ENCODE data around the gene UBE2M. TPM values are rescaled to one million over a fixed set of nuclear protein-coding genes. Genes with fewer than 3 reads are reported as not detected.

UBE2M gene
- total RNA-seq, 1 experiment from 2014 or later: 243 TPM

DNA sequence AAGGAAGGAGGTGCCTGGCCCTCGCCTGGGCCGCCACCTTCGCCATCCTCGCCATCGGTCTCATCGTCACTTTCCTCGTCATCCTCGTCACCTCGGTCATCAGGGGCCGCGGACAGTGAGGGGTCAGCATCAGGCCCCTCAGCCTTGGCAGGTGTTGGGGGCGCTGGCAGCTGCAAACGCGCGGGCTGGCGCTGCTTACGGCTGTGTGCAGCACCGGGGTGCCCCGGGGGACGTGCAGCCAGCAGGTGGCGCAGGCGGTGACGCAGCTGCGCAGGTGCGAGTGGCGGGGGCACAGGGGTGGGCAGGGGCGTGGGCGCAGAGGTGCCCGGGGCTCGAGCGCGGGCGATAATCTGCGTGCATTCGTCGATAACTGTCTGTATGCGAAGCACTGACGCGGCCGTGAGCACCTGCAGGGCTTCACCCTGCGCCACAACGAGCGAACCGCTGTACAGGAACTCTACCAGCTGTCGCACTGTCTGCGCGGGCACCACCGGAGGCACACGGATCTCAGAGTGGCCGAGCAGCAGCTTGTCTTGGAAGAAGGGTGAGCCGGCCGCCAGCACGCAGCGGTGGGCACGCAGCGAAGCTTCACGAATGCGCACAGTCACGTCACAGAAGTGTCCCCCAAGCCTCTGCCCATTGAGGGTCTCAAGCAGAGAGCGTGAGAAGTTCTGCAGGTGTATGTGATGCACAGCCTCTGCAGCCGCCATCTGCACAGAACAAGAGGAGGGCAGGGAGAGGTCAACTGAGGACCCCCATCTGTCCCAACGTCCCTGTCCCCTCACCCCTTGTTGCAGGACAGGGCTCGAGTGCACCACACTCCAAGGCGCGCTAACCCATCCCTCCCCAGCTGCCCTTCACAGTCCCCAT is 41.2 kb downstream of the UBE2M start:
- no peak overlapping the region for H2AFZ ChIP-seq (ENCODE audit: low read length)
- no peak overlapping the region for H3K4me3 ChIP-seq (ENCODE audit: low read length)
- H3K4me1 ChIP-seq (ENCODE audit: insufficient read depth, low read length): peaks cover 16% of the 10 kb centered on the region
- H3K36me3 ChIP-seq (ENCODE audit: low read depth, low read length): peaks cover 17% of the 10 kb centered on the region
- TF ChIP-seq, protein P1, sequence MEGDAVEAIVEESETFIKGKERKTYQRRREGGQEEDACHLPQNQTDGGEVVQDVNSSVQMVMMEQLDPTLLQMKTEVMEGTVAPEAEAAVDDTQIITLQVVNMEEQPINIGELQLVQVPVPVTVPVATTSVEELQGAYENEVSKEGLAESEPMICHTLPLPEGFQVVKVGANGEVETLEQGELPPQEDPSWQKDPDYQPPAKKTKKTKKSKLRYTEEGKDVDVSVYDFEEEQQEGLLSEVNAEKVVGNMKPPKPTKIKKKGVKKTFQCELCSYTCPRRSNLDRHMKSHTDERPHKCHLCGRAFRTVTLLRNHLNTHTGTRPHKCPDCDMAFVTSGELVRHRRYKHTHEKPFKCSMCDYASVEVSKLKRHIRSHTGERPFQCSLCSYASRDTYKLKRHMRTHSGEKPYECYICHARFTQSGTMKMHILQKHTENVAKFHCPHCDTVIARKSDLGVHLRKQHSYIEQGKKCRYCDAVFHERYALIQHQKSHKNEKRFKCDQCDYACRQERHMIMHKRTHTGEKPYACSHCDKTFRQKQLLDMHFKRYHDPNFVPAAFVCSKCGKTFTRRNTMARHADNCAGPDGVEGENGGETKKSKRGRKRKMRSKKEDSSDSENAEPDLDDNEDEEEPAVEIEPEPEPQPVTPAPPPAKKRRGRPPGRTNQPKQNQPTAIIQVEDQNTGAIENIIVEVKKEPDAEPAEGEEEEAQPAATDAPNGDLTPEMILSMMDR (conservative IDR thresholded peaks at IDR 0.05; ENCODE audit: low read depth, low read length): peak; percentile 40
- TF ChIP-seq EZH2 (IDR thresholded peaks at IDR 0.05; ENCODE audit: low read length, unreplicated experiment) (no peak), EZH2phosphoT487 (IDR thresholded peaks at IDR 0.05; ENCODE audit: borderline replicate concordance, low read length) (no peak)
- DNase-seq: no peak
- H3K27me3 ChIP-seq (ENCODE audit: low read length): no peaks in the 10 kb centered on the region
- POLR2A ChIA-PET (ENCODE audit: unreplicated experiment): no interaction called here
- CTCF ChIA-PET: no interaction called here
- no peaks in the 10 kb centered on the region for H3K9me2 ChIP-seq (replicated peaks; ENCODE audit: low read length)
- no peak overlapping the region for H3K27ac ChIP-seq (ENCODE audit: low read length)
- intact Hi-C loops (cut with micrococcal nuclease): no loop called here
- no peak for ATAC-seq
- no peaks in the 10 kb centered on the region for H4K20me1 ChIP-seq (ENCODE audit: low read length)
- no peaks in the 10 kb centered on the region for H3F3A ChIP-seq (ENCODE audit: low read length, unreplicated experiment)
- no TSS peak for BruUV-seq (replicated peaks)
- H3K4me2 ChIP-seq (ENCODE audit: low read length): no peak overlapping the region
- H3K9ac ChIP-seq (ENCODE audit: low read length): no peak overlapping the region
- H3K9me3 ChIP-seq (ENCODE audit: low read length): no peaks in the 10 kb centered on the region
- H3K79me2 ChIP-seq (ENCODE audit: low read length): peaks cover 44% of the 10 kb centered on the region

DNA sequence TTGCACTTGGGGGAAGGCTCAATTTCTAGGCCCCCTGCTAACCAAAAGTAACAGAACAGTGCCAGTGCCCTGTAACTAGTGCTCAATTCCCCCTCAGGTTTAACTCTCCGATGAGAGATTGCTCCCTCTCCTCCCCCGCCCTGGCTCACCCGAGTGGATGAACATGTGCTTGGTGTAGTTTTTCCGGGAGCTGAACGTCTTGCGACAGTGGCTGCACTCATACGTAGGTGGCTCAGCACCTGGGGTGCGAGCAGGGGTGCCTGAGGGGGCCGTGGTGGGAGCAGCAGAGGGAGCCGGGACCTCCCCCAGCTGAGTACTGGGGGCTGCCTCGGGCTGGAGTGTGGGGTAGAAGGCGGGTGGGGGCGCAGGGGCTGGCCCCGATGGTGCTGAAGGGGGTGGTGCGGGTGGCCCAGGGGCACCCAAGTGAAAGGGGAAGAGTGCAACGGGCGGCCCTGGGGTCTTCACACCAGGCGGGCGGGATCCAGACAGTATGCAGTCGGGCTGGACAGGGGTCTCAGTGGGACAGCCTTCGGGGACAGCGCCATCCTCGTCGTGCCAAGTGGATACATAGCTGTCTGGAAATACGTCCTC is 42.1 kb downstream of the UBE2M start:
- no peaks in the 10 kb centered on the region for H3K9me2 ChIP-seq (replicated peaks; ENCODE audit: low read length)
- H3K4me2 ChIP-seq (ENCODE audit: low read length): no peak overlapping the region
- no peaks in the 10 kb centered on the region for H3F3A ChIP-seq (ENCODE audit: low read length, unreplicated experiment)
- no peaks in the 10 kb centered on the region for H4K20me1 ChIP-seq (ENCODE audit: low read length)
- ChIA-PET POLR2A (ENCODE audit: unreplicated experiment) (no interaction called here), CTCF (no interaction called here)
- H3K9ac ChIP-seq (ENCODE audit: low read length): no peak overlapping the region
- intact Hi-C loops (cut with micrococcal nuclease): no loop called here
- H3K36me3 ChIP-seq (ENCODE audit: low read depth, low read length): peaks cover 17% of the 10 kb centered on the region
- H3K9me3 ChIP-seq (ENCODE audit: low read length): no peaks in the 10 kb centered on the region
- H2AFZ ChIP-seq (ENCODE audit: low read length): no peak overlapping the region
- TF ChIP-seq EZH2phosphoT487 (IDR thresholded peaks at IDR 0.05; ENCODE audit: borderline replicate concordance, low read length) (no peak), EZH2 (IDR thresholded peaks at IDR 0.05; ENCODE audit: low read length, unreplicated experiment) (no peak)
- TF ChIP-seq, protein P1 (conservative IDR thresholded peaks at IDR 0.05; ENCODE audit: low read depth, low read length): no peak
- no peak overlapping the region for H3K27ac ChIP-seq (ENCODE audit: low read length)
- no peak overlapping the region for H3K4me3 ChIP-seq (ENCODE audit: low read length)
- H3K27me3 ChIP-seq (ENCODE audit: low read length): no peaks in the 10 kb centered on the region
- peaks cover 44% of the 10 kb centered on the region for H3K79me2 ChIP-seq (ENCODE audit: low read length)
- no peak for ATAC-seq
- no peak for DNase-seq
- H3K4me1 ChIP-seq (ENCODE audit: insufficient read depth, low read length): peaks cover 16% of the 10 kb centered on the region
- no TSS peak for BruUV-seq (replicated peaks)

DNA sequence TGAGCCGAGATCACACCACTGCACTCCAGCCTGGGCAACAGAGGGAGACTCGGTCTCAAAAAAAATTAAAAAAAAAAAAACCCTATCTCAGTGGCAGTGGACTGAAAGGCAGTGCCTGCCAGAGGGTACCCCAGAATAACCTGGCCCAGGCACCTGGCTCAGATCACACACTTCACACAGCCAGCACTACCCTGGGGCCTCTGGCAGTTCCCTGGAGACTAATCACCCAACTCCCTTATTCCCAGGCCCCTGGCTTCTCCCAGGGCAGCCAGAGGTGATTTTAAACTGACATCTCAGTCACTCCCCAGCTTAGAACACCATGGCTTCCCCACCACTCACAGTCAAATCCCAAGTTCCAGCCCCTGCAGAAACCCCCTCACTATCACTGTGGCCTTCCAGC is 43.2 kb downstream of the UBE2M start:
- Histone ChIP-seq H3F3A (ENCODE audit: low read length, unreplicated experiment) (no peaks in the 10 kb centered on the region), H3K4me3 (ENCODE audit: low read length) (no peak overlapping the region), H3K9ac (ENCODE audit: low read length) (no peak overlapping the region), H3K27ac (ENCODE audit: low read length) (no peak overlapping the region), H3K4me1 (ENCODE audit: insufficient read depth, low read length) (peaks cover 12% of the 10 kb centered on the region), H3K4me2 (ENCODE audit: low read length) (no peak overlapping the region), H3K9me2 (replicated peaks; ENCODE audit: low read length) (no peaks in the 10 kb centered on the region), H3K36me3 (ENCODE audit: low read depth, low read length) (peaks cover 17% of the 10 kb centered on the region), H3K9me3 (ENCODE audit: low read length) (no peaks in the 10 kb centered on the region), H2AFZ (ENCODE audit: low read length) (no peak overlapping the region), H3K79me2 (ENCODE audit: low read length) (peaks cover 44% of the 10 kb centered on the region), H3K27me3 (ENCODE audit: low read length) (no peaks in the 10 kb centered on the region), H4K20me1 (ENCODE audit: low read length) (no peaks in the 10 kb centered on the region)
- intact Hi-C loops (cut with micrococcal nuclease): no loop called here
- ATAC-seq (no peak), DNase-seq (no peak)
- no peak for TF ChIP-seq EZH2phosphoT487 (IDR thresholded peaks at IDR 0.05; ENCODE audit: borderline replicate concordance, low read length)
- TF ChIP-seq, protein P1 (conservative IDR thresholded peaks at IDR 0.05; ENCODE audit: low read depth, low read length): no peak
- no peak for TF ChIP-seq EZH2 (IDR thresholded peaks at IDR 0.05; ENCODE audit: low read length, unreplicated experiment)
- ChIA-PET CTCF (no interaction called here), POLR2A (ENCODE audit: unreplicated experiment) (no interaction called here)
- no TSS peak for BruUV-seq (replicated peaks)
